ENCODE measurements around the gene SAC3D1. TPM values are rescaled to one million over a fixed set of nuclear protein-coding genes. Genes with fewer than 3 reads are reported as not detected.

Gene SAC3D1
- total and polyA plus RNA-seq, 2 of the 8 experiments (the other 6 are each of a cell fraction or from before 2014, with no cell fraction given) = 19.4 to 25.8 TPM

- Histone ChIP-seq H2BK12ac (ENCODE audit: low read depth, low read length) (no peak overlapping the region), H3K4ac (replicated peaks; ENCODE audit: insufficient read length, low read depth, low read length) (peak overlapping the region; percentile 44), H3K18ac (ENCODE audit: extremely low read depth, low read length) (no peak overlapping the region), H3K23ac (ENCODE audit: insufficient read length) (no peak overlapping the region), H4K8ac (ENCODE audit: extremely low read depth, insufficient read depth, low read length) (no peak overlapping the region), H2BK15ac (ENCODE audit: low read length) (0 out of 2 replicates have a peak overlapping the region, but pooled peaks have one; percentile 24), H2BK5ac (ENCODE audit: low read depth, low read length) (peak overlapping the region; percentile 3; the same call in 1 of the 2 replicates), H2BK120ac (replicated peaks; ENCODE audit: low read depth, low read length) (no peak overlapping the region), H3K9ac (replicated peaks in 1 of 4; ENCODE audit: extremely low read depth in 1 of 4, low read depth in 3 of 4, low read length in 3 of 4) (no peak overlapping the region), H3K56ac (replicated peaks; ENCODE audit: insufficient read length, low read depth, low read length) (no peak overlapping the region), H3K79me2 (ENCODE audit: control insufficient read depth in 1 of 2, insufficient read depth in 2 of 2, low read length in 2 of 2) (no peaks in the 10 kb centered on the region), H3K36me3 (ENCODE audit: control insufficient read depth in 2 of 4, insufficient read depth in 4 of 4, low read length in 3 of 4) (peaks cover 0 to 3% (median 1%) of the 10 kb centered on the region in 4 experiments; a peak in 2 of 8 replicates), H4K91ac (replicated peaks; ENCODE audit: insufficient read length, low read length) (no peak overlapping the region), H3K27me3 (replicated peaks in 1 of 4; ENCODE audit: control insufficient read depth in 3 of 4, extremely low read depth in 1 of 4, insufficient read depth in 3 of 4, low read length in 3 of 4) (no peaks in the 10 kb centered on the region), H3K4me1 (replicated peaks in 1 of 4; ENCODE audit: control insufficient read depth in 3 of 4, insufficient read depth in 4 of 4, low read length in 3 of 4) (peaks cover 0 to 4% (median 2%) of the 10 kb centered on the region in 4 experiments; a peak in 5 of 7 replicates), H3K4me3 (ENCODE audit: extremely low read depth in 1 of 4, insufficient read depth in 2 of 4, low read depth in 3 of 4, low read length in 4 of 4) (peak overlapping the region; percentile 31 to 65 (median 58); a peak in 7 of 8 replicates), H3K14ac (ENCODE audit: insufficient read length) (no peak overlapping the region), H3K79me1 (ENCODE audit: low read depth, low read length) (no peaks in the 10 kb centered on the region), H4K20me1 (replicated peaks in 1 of 2; ENCODE audit: control insufficient read depth in 1 of 2, insufficient read depth in 2 of 2, low read length in 2 of 2) (peaks cover 0 to 2% of the 10 kb centered on the region in 2 experiments), H2AFZ (ENCODE audit: low read length) (peak overlapping the region; percentile 97), H3K4me2 (ENCODE audit: insufficient read depth in 1 of 2, low read depth in 2 of 2, low read length in 2 of 2) (peak overlapping the region; percentile 62 to 88), H3K9me3 (ENCODE audit: insufficient read depth in 2 of 2, low read depth in 1 of 2, low read length in 1 of 2) (no peaks in the 10 kb centered on the region), H2AK5ac (ENCODE audit: low read depth, low read length) (no peak overlapping the region), H3K27ac (ENCODE audit: low read depth, low read length) (no peak overlapping the region), H4K5ac (ENCODE audit: insufficient read length, low read depth, low read length) (no peak overlapping the region), H3K23me2 (ENCODE audit: low read depth, low read length) (peaks cover 3% of the 10 kb centered on the region; the same call in 1 of the 2 replicates), H2BK20ac (ENCODE audit: low read length) (no peak overlapping the region)
- no peak for DNase-seq (ENCODE audit: low read depth in 1 of 2, low spot score in 2 of 2)
- ChIA-PET CTCF (ENCODE audit: partially characterized antibody) (interaction anchor here (0.6 to 2.5 kb wide), 8 partner anchors 9 to 179 kb away, joined by 3 to 14 read pairs (median 4); partner anchors contain the start of genes ARL2, BATF2 and TM7SF2), POLR2A (ENCODE audit: partially characterized antibody) (interaction anchor here (0.9 to 2.1 kb wide), 4 partner anchors 14 to 86 kb away, joined by 3 to 8 read pairs (median 4); partner anchors contain the start of genes SAC3D1 and VPS51)
- WGBS, 2 experiments (ENCODE audit: extremely low coverage in 1 of 2, insufficient coverage in 1 of 2, insufficient read length in 1 of 2, insufficient replicate concordance in 2 of 2, low coverage in 1 of 2, low lambda C conversion rate in 2 of 2, missing lambda C conversion rate in 1 of 2) = 68% methylated on average over 10 of the region's 10 CpGs; no CpG with 5 or more reads in 1 of the 2 experiments
- no peak for FAIRE-seq
Observed at GRCh38 chr11:65026810-65027209, 14.2 kb upstream of the SAC3D1 start.
